GM10266 (cell line): ENCODE measurements around the gene SNX14.

ENCODE experiments used
- DNase-seq: peaks from one replicate; pipeline ENCODE4 v3.0.0; 2012; ENCODE audit errors: extremely low spot score
- TF ChIP-seq, protein P1 (sequence below): IDR thresholded peaks from 2 replicates; pipeline ENCODE4 v1.5.1; 2012; ENCODE audit warnings: mild to moderate bottlenecking, low read depth; ENCODE audit not compliant: control insufficient read depth, insufficient read depth; ENCODE audit errors: missing control alignments

The SNX14 gene

DNA sequence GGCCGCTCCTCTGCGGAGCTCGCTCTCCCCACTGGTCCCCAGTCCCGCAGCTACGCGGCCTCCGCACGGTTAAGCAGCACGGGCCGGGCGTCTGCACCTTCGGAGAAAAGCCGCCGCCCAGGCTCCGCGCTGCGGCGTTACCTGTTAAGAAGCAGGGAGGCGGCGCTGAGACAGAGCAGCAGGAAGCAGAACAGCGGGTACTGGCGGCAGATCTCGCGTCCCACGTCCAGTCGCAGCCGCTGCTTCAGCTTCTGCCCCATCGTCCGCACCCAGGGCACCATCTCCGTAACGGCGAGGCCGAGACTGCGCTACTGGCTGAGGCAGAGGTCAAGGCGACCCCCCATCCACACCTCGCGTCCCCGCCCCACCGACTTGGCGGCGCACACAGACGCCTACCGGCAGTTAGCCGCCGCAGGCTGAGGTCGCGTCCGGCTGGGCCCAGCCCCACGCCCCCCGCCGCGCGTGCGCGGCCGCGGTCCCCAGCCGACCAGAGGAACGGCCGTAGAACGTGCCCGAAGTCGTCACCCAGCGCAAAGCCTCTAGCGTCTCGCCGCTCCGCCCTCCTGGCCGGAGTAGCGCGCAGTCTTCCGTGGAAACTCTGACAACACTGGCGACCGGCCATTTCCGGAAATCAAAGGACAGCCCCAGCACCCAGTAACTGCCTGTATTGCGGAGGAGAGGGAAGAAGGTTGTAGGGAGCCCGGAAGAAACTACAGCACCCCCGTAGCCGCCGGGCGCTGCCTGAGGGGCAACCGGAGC, at the start of gene SNX14:
Gene SNX14 (minus strand): TSS at position 421 of the 759 bp plus-strand sequence. CDS start 140 bp downstream, at position 281.
- TF ChIP-seq, protein P1, sequence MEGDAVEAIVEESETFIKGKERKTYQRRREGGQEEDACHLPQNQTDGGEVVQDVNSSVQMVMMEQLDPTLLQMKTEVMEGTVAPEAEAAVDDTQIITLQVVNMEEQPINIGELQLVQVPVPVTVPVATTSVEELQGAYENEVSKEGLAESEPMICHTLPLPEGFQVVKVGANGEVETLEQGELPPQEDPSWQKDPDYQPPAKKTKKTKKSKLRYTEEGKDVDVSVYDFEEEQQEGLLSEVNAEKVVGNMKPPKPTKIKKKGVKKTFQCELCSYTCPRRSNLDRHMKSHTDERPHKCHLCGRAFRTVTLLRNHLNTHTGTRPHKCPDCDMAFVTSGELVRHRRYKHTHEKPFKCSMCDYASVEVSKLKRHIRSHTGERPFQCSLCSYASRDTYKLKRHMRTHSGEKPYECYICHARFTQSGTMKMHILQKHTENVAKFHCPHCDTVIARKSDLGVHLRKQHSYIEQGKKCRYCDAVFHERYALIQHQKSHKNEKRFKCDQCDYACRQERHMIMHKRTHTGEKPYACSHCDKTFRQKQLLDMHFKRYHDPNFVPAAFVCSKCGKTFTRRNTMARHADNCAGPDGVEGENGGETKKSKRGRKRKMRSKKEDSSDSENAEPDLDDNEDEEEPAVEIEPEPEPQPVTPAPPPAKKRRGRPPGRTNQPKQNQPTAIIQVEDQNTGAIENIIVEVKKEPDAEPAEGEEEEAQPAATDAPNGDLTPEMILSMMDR, result peak; percentile 24
- DNase-seq, result peak; percentile 89

DNA sequence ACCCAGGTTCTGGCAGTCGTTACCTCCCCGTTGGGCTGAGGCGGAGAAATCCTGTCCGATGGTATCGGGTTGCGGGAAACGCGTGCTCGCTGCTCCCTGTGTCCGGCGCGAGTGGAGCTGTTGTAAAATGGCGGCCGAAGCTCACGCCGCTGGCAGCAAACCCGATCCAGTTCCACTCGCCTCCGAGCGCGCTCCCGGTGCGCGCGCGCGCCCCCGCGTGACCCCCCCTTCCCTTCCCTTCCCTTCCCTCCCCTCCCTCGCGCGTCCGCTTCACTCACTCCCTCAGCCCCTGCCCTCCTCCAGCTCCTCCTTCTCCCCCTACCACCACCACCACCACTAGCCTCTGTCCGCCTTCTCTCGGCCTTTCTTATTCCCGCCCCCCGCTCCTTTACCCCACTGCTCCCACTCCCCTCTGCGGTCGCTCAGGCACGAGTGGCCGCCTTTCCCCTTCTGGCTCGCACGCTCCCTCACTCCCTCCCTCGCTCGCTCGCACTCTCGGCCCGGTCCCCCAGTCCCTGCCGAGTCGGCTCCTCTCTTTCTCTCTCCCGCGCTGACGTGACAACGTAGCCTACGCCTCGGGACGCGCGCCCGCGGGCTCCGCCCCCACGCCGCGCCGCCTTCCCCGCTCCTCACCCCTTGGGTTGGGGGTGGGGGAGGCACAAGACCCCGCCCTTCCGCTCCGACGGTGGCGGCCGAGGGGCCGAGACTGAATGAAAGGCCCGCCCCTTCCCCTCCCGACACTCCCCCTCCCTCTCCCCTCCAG, 49.3 kb upstream of the SNX14 start, which contains the start of gene SYNCRIP:
Gene SYNCRIP (minus strand): TSS at position 113 of the 763 bp plus-strand sequence. CDS start 1,447 bp downstream, outside the sequence.
- TF ChIP-seq, protein P1, result no peak
- DNase-seq, result peak; percentile 95

GRCh38 chr6:85641897-85642773, 48.5 kb upstream of the SNX14 start:
- peak; percentile 45 for DNase-seq
- TF ChIP-seq, protein P1, result no peak

DNA sequence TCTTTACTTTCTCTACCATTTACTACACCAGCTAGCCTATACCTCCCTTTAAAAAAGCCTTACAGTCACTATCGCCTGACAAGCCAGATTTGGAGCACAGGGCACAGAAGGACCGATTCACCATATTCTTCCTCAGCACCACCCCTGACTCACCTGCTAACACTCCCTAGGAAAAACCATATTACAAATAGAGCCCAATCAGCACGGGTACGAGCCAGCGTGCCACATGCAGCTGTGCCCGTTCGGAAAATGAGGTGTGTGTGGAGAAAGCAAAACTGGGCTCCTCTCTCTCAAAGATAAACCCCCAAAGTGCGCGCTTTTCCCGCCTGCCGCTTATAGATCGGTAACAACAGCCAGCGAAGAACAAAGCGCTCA, 47.9 kb upstream of the SNX14 start:
- TF ChIP-seq, protein P1, result no peak
- no peak for DNase-seq

GRCh38 chr6:85640821-85641220, 47.2 kb upstream of the SNX14 start:
- no peak for DNase-seq
- TF ChIP-seq, protein P1, result no peak

GRCh38 chr6:85637579-85637978, 43.9 kb upstream of the SNX14 start:
- DNase-seq, result no peak
- TF ChIP-seq, protein P1, result no peak
